Measurements from ENCODE around the gene ARF5.

Gene ARF5

DNA sequence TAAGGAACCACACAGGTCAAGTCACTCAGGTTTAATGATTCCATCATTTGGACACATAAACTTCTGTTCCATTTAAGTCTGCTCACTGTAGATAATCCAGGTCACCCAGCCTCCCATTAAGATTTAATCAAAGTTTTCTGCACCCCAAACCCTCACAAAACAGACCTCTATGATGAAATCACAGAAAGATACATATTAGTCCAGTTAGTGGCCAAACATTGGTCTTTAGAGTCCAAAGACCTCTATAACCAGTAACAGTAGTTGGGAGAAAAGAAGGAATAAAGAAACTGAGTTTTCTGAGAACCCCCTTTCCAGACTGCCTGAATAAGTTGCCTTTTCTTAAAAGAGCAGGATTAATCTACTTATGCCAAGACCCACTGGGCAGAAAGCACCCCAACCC, 7.6 kb upstream of the ARF5 start:
- TF ChIP-seq, protein P1, sequence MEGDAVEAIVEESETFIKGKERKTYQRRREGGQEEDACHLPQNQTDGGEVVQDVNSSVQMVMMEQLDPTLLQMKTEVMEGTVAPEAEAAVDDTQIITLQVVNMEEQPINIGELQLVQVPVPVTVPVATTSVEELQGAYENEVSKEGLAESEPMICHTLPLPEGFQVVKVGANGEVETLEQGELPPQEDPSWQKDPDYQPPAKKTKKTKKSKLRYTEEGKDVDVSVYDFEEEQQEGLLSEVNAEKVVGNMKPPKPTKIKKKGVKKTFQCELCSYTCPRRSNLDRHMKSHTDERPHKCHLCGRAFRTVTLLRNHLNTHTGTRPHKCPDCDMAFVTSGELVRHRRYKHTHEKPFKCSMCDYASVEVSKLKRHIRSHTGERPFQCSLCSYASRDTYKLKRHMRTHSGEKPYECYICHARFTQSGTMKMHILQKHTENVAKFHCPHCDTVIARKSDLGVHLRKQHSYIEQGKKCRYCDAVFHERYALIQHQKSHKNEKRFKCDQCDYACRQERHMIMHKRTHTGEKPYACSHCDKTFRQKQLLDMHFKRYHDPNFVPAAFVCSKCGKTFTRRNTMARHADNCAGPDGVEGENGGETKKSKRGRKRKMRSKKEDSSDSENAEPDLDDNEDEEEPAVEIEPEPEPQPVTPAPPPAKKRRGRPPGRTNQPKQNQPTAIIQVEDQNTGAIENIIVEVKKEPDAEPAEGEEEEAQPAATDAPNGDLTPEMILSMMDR (conservative IDR thresholded peaks at IDR 0.05; ENCODE audit: low read depth, low read length), result no peak
- H3K4me3 ChIP-seq (ENCODE audit: low read depth, low read length), result no peak overlapping the region
- no peak for DNase-seq (ENCODE audit: low read depth)

DNA sequence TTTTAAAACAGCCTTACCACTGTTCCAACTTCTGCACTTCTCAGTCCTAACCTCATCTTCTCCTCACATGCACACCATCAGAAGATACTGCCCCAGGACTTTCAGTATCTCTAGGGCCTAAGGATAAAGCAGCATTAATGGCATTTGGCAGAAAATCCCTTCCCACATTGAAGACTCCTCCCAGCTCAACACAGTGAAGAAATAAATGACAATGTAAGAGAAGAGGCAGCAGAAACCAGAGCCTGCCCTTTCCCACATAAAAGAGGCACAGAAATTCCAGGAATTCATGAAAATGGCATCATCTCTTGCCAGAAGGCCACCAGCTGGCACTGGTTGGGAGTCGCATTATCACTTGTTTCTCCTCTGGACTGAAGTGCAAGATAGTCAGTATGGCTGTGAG, 6.5 kb upstream of the ARF5 start:
- no peak overlapping the region for H3K4me3 ChIP-seq (ENCODE audit: low read depth, low read length)
- no peak for DNase-seq (ENCODE audit: low read depth)
- TF ChIP-seq, protein P1 (conservative IDR thresholded peaks at IDR 0.05; ENCODE audit: low read depth, low read length), result no peak

DNA sequence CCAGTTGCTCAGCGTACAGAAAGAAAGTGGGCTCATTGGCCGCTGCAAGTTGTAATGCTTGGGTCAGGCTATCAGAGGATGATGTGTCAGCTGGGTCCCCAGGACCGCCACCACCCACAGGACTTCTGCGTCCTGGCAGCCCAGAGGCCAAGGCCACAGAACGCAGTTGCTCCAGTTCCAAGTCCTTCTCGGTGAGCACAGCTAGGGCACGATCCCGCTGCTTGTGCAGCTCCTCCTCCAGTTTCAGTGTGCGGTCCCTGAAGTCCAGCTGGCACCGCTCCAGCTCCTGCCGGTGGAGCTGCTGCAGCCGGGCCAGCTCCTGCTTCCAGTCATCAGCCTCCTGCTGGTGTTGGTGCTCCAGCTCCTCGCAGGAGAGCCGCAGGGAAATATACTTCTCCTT, 5.8 kb upstream of the ARF5 start:
- peak overlapping the region; percentile 25 for H3K4me3 ChIP-seq (ENCODE audit: low read depth, low read length)
- peak; percentile 91 for DNase-seq (ENCODE audit: low read depth)
- TF ChIP-seq, protein P1 (conservative IDR thresholded peaks at IDR 0.05; ENCODE audit: low read depth, low read length), result peak; percentile 44

DNA sequence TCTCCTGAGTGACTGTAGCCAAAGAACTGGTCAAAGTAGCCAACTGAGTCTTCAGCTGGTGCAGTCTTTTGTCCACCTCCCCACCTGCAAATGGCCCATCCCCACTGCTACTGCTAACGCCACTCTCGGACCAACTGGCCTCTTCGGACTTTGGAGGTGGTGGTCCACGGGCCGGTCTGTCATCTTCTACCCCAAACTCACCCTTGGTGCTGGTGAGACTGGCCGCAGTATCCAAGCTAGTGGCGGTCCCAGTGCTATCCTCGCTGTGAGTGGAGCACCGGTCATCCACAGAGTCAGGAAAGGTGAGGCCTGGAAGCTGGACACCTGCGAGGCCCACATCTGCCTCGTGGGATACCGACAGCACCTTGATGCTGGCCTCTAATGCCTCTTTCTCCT, 3.6 kb upstream of the ARF5 start:
- TF ChIP-seq, protein P1 (conservative IDR thresholded peaks at IDR 0.05; ENCODE audit: low read depth, low read length), result no peak
- no peak for DNase-seq (ENCODE audit: low read depth)
- H3K4me3 ChIP-seq (ENCODE audit: low read depth, low read length), result peak overlapping the region; percentile 95

DNA sequence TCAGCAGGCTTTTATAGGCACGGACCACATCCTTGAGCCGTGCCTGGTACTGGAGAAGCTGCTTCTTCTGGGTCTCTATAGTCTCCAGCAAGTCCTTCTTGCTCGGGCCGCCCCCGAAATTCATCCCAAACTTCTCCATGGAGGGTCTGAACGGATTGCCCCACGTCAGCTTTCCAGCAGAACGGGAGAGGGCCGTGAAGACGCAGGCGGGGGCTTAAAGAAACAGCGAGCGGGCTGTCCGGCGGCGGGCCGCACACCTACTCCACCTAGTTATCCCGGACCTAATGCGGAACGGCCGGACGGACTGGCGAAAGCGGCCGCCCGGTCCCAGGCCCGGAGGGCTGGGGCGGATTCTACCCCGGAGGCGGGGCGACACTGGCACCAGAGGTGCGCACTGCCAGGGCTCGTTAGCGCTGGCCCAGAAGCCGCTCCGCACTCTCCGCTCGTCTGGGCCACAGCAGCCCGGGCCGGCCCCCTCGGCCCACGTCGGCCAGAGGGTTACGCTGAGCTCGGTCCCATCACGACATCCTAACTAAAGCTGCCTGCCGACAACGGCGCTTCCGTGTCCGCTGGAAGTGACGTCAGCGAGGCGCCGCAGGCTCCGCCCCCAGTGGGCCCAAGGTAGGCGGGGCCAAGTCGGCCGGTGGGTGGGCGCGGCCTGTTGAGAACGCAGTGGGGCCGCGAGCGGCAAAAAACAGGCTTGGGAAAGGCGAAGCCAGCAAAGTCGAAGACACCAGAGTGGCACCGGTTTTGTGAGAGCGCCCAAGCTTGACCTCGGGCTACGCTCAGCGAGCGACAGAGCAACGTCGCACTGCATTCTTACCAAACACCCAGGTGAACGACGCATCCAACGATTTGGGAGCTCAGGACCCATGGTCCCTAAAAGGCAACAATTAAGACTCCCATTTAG, 2.9 kb upstream of the ARF5 start, which contains the start of gene GCC1:
GCC1 (minus strand) TSS at position 553 of the 910 bp plus-strand sequence; CDS start at position 139, 414 bp downstream.
- TF ChIP-seq, protein P1 (conservative IDR thresholded peaks at IDR 0.05; ENCODE audit: low read depth, low read length), result no peak
- H3K4me3 ChIP-seq (ENCODE audit: low read depth, low read length), result peak within 1 kb of the TSS; percentile 95
- DNase-seq (ENCODE audit: low read depth), result peak; percentile 88

DNA sequence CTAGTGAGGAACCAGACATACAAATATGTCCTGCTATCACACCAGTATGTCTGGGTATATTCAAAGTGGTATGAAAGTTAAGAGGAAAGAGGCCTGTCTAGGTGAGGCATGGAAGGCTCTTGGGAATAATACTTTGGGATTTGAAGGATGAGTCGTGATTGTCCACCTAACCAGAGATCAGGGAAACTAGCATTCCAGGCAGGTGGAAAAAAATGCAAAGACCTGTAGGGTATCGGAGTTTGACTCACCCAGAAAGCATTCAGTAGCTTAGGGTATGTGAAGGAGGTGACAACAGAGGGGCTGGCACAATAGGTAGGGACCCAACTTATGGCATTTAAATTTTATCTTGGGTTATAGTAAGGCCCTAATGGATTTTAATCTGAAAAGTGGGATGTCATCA, 1.9 kb upstream of the ARF5 start:
- no peak for DNase-seq (ENCODE audit: low read depth)
- TF ChIP-seq, protein P1 (conservative IDR thresholded peaks at IDR 0.05; ENCODE audit: low read depth, low read length), result no peak
- no peak overlapping the region for H3K4me3 ChIP-seq (ENCODE audit: low read depth, low read length)

DNA sequence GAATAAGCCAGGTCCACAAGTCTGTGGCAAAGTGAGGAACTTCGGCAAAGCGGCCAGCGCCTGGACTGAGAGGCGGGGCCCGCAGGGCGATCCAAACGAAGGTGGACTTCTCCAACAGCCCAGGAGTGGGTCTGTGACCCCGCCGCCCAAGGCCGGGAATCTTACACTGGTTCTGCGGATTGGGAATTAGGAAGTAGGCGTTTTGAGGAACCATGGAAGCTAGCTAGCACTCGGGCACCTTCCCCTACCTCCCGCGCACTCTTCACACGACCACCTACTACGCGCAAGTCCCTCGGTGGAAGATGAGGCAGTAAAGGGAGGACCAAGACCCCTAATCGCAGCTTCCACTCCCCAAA, 570 bp upstream of the ARF5 start:
- DNase-seq (ENCODE audit: low read depth), result no peak
- TF ChIP-seq, protein P1 (conservative IDR thresholded peaks at IDR 0.05; ENCODE audit: low read depth, low read length), result no peak
- H3K4me3 ChIP-seq (ENCODE audit: low read depth, low read length), result peak overlapping the region; percentile 89
